IMR-90 (cell line): ENCODE results near the gene C19orf47.

Experiments
- BHLHE40 ChIP-seq: fragments of 150-350 bp; IDR thresholded peaks from 2 replicates; pipeline ENCODE4 v1.6.1; 2016; ENCODE audit warnings: mild to moderate bottlenecking, low read depth, low read length
- CEBPB ChIP-seq: IDR thresholded peaks from 2 replicates; pipeline ENCODE4 v1.6.1; 2012; ENCODE audit warnings: low read depth, low read length, improper control_type of control experiment
- CHD1 ChIP-seq: IDR thresholded peaks from 2 replicates; pipeline ENCODE4 v1.6.1; 2012; ENCODE audit warnings: low read depth, low read length, improper control_type of control experiment
- CTCF ChIP-seq: conservative IDR thresholded peaks from 2 replicates; pipeline ENCODE4 v1.5.1; 2012; ENCODE audit warnings: mild to moderate bottlenecking, low read depth, low read length, improper control_type of control experiment
- ELK1 ChIP-seq: fragments of 150-350 bp; IDR thresholded peaks from 2 replicates; pipeline ENCODE4 v1.6.1; 2016; ENCODE audit warnings: low read depth, mild to moderate bottlenecking, low read length, moderate library complexity, borderline replicate concordance
- FOS ChIP-seq: fragments of 150-350 bp; IDR thresholded peaks from 2 replicates; pipeline ENCODE4 v1.6.1; 2016; ENCODE audit warnings: low read depth, low read length
- MAFK ChIP-seq: IDR thresholded peaks from 2 replicates; pipeline ENCODE4 v1.6.1; 2012; ENCODE audit warnings: low read depth, low read length, improper control_type of control experiment
- MXI1 ChIP-seq: IDR thresholded peaks from 2 replicates; pipeline ENCODE4 v1.6.1; 2012; ENCODE audit warnings: low read depth, mild to moderate bottlenecking, low read length, moderate library complexity, borderline replicate concordance
- NFE2L2 ChIP-seq: fragments of 150-350 bp; IDR thresholded peaks from 2 replicates; pipeline ENCODE4 v1.6.1; 2016; ENCODE audit warnings: low read depth, mild to moderate bottlenecking, low read length
- POLR2A ChIP-seq: IDR thresholded peaks from 2 replicates; pipeline ENCODE4 v1.6.1; 2012; ENCODE audit warnings: mild to moderate bottlenecking, low read depth, low read length
- RFX5 ChIP-seq: IDR thresholded peaks from 2 replicates; pipeline ENCODE4 v1.8.0; 2012; ENCODE audit warnings: low read depth, mild to moderate bottlenecking, low read length, moderate library complexity

GRCh38 chr19:40360020-40360707, 12.0 kb upstream of the C19orf47 start:
- no peak for TF ChIP-seq ELK1
- no peak for TF ChIP-seq CHD1
- TF ChIP-seq CTCF, result no peak
- no peak for TF ChIP-seq FOS
- no peak for TF ChIP-seq MXI1
- no peak for TF ChIP-seq CEBPB
- TF ChIP-seq RFX5, result no peak
- no peak for TF ChIP-seq POLR2A
- no peak for TF ChIP-seq NFE2L2
- TF ChIP-seq MAFK, result no peak
- TF ChIP-seq BHLHE40, result no peak
